ENCODE data around the gene SFRP5.

The SFRP5 gene

GRCh38 chr10:97771913-97772823, at the start of gene SFRP5:
SFRP5 (minus strand) TSS chr10:97771999; CDS start chr10:97771833, 166 bp downstream.
- no peak for DNase-seq

- DNase-seq = no peak
These were observed 48.4 kb upstream of the SFRP5 start for GRCh38 chr10:97820096-97820704.

GRCh38 chr10:97818572-97818971, 46.8 kb upstream of the SFRP5 start:
- DNase-seq = no peak

- DNase-seq = no peak
These were observed 44.8 kb upstream of the SFRP5 start for GRCh38 chr10:97816609-97817008.

GRCh38 chr10:97814996-97815395, 43.2 kb upstream of the SFRP5 start:
- DNase-seq = no peak

- no peak for DNase-seq
These were observed 41.5 kb upstream of the SFRP5 start for GRCh38 chr10:97813311-97813710.

- DNase-seq = no peak
These were observed 40.9 kb upstream of the SFRP5 start for GRCh38 chr10:97812696-97813095.

- DNase-seq = no peak
These were observed 40.2 kb upstream of the SFRP5 start for GRCh38 chr10:97811958-97812357.

- no peak for DNase-seq
These were observed 38.6 kb upstream of the SFRP5 start for GRCh38 chr10:97810446-97810845.

- no peak for DNase-seq
These were observed 34.1 kb upstream of the SFRP5 start for GRCh38 chr10:97805949-97806348.

GRCh38 chr10:97805096-97805884, 33.5 kb upstream of the SFRP5 start:
- DNase-seq = no peak

GRCh38 chr10:97801422-97801821, 29.6 kb upstream of the SFRP5 start:
- no peak for DNase-seq

GRCh38 chr10:97800474-97800873, 28.7 kb upstream of the SFRP5 start:
- DNase-seq = no peak

GRCh38 chr10:97798958-97799610, 27.3 kb upstream of the SFRP5 start:
- DNase-seq = no peak

GRCh38 chr10:97796651-97797050, 24.9 kb upstream of the SFRP5 start:
- DNase-seq = no peak

- DNase-seq = no peak
These were observed 24.1 kb upstream of the SFRP5 start for GRCh38 chr10:97795886-97796285.

GRCh38 chr10:97791824-97792721, 20.3 kb upstream of the SFRP5 start:
- no peak for DNase-seq

GRCh38 chr10:97789770-97790397, 18.1 kb upstream of the SFRP5 start:
- no peak for DNase-seq

- no peak for DNase-seq
These were observed 17.0 kb upstream of the SFRP5 start for GRCh38 chr10:97788552-97789442.

GRCh38 chr10:97785731-97786130, 13.9 kb upstream of the SFRP5 start:
- DNase-seq = no peak

All from cortex of kidney (tissue), 1 donor.